ENCODE data around the gene SHISA5.

- TF ChIP-seq EP300 (IDR thresholded peaks at IDR 0.05) (peak in 1 of 2 donors; percentile 50), CTCF (IDR thresholded peaks at IDR 0.05) (no peak), POLR2A (IDR thresholded peaks at IDR 0.05) (no peak)
Observed at GRCh38 chr3:48528754-48529153, 24.8 kb upstream of the SHISA5 start.

Measured in tibial nerve (tissue), 4 donors.